Measurements from ENCODE around the gene LAMP5. TPM values are rescaled to one million over a fixed set of nuclear protein-coding genes. Genes with fewer than 3 reads are reported as not detected.

The LAMP5 gene
- total and polyA plus RNA-seq, 3 experiments from 2014 or later = not detected

GRCh38 chr20:9506280-9506821, 8.0 kb upstream of the LAMP5 start:
- Mint-ChIP-seq H3K27me3 (peaks cover 18 to 20% of the 10 kb centered on the region in 2 donors), H3K27ac (no peak overlapping the region)
- H3K27me3 ChIP-seq (ENCODE audit: insufficient read depth, low read length, poor library complexity, severe bottlenecking) = no peaks in the 10 kb centered on the region

DNA sequence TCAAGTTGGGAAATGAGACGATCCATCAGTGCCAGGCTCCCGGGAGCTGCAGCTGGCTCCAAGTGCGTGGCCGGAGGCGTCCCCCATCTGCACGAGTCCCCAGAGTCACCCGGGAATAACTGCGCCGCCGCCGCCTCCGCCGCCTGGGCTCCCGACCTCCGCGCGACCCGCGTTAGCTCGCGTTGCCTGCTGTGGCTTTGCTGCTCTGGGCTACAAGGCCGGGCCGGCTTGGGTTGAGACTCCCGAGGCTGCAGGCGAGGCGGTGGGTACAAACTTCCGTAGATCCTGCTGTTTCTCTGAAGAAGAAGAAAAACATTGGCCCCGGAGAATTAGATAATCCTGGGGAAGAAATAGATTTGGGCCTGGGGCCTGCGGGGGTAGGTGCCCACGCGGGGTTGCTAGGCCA, 7.4 kb upstream of the LAMP5 start:
- H3K9me3 Mint-ChIP-seq = peaks cover 0 to 8% (median 7%) of the 10 kb centered on the region in 5 donors
- Histone ChIP-seq H3K36me3 (ENCODE audit: insufficient read depth, low read length) (no peaks in the 10 kb centered on the region), H3K27me3 (ENCODE audit: insufficient read depth, low read length, poor library complexity, severe bottlenecking) (no peaks in the 10 kb centered on the region), H3K4me1 (ENCODE audit: insufficient read depth, low read length) (no peaks in the 10 kb centered on the region), H3K9me3 (ENCODE audit: low read length) (no peaks in the 10 kb centered on the region), H3K4me3 (ENCODE audit: low read length) (no peak overlapping the region), H3K27ac (ENCODE audit: low read depth, low read length) (no peak overlapping the region)
- ChIA-PET POLR2A (no interaction called here), CTCF (no interaction called here)
- H3K4me3 Mint-ChIP-seq = no peak overlapping the region
- DNase-seq = no peak
- H3K4me1 Mint-ChIP-seq = no peaks in the 10 kb centered on the region
- no peak overlapping the region for H3K27ac Mint-ChIP-seq
- peaks cover 18 to 20% of the 10 kb centered on the region in 2 donors for H3K27me3 Mint-ChIP-seq
- no peaks in the 10 kb centered on the region for H3K36me3 Mint-ChIP-seq

More at GRCh38 chr20:9506280-9506821, 8.0 kb upstream of the LAMP5 start:
- H3K36me3 ChIP-seq (ENCODE audit: insufficient read depth, low read length) = no peaks in the 10 kb centered on the region
- Mint-ChIP-seq H3K4me3 (no peak overlapping the region), H3K4me1 (no peaks in the 10 kb centered on the region), H3K36me3 (no peaks in the 10 kb centered on the region), H3K9me3 (peaks cover 0 to 8% (median 7%) of the 10 kb centered on the region in 5 donors)
- H3K9me3 ChIP-seq (ENCODE audit: low read length) = no peaks in the 10 kb centered on the region
- DNase-seq = no peak
- ChIA-PET CTCF (no interaction called here), POLR2A (no interaction called here)
- H3K4me3 ChIP-seq (ENCODE audit: low read length) = no peak overlapping the region
- H3K27ac ChIP-seq (ENCODE audit: low read depth, low read length) = no peak overlapping the region
- H3K4me1 ChIP-seq (ENCODE audit: insufficient read depth, low read length) = no peaks in the 10 kb centered on the region

GRCh38 chr20:9507544-9508239, 6.7 kb upstream of the LAMP5 start:
- DNase-seq = no peak
- CTCF ChIA-PET = no interaction called here
- no peaks in the 10 kb centered on the region for H3K9me3 ChIP-seq (ENCODE audit: low read length)
- no peaks in the 10 kb centered on the region for H3K36me3 ChIP-seq (ENCODE audit: insufficient read depth, low read length)
- POLR2A ChIA-PET = no interaction called here
- no peaks in the 10 kb centered on the region for H3K27me3 ChIP-seq (ENCODE audit: insufficient read depth, low read length, poor library complexity, severe bottlenecking)
- Mint-ChIP-seq H3K36me3 (no peaks in the 10 kb centered on the region), H3K9me3 (peaks cover 0 to 11% (median 7%) of the 10 kb centered on the region in 5 donors), H3K27ac (no peak overlapping the region), H3K4me3 (no peak overlapping the region), H3K27me3 (peaks cover 22 to 25% of the 10 kb centered on the region in 2 donors), H3K4me1 (no peaks in the 10 kb centered on the region)
- H3K4me3 ChIP-seq (ENCODE audit: low read length) = no peak overlapping the region
- no peak overlapping the region for H3K27ac ChIP-seq (ENCODE audit: low read depth, low read length)
- no peaks in the 10 kb centered on the region for H3K4me1 ChIP-seq (ENCODE audit: insufficient read depth, low read length)

GRCh38 chr20:9508240-9508661, 6.1 kb upstream of the LAMP5 start:
- Histone ChIP-seq H3K36me3 (ENCODE audit: insufficient read depth, low read length) (no peaks in the 10 kb centered on the region), H3K4me1 (ENCODE audit: insufficient read depth, low read length) (no peaks in the 10 kb centered on the region), H3K4me3 (ENCODE audit: low read length) (no peak overlapping the region), H3K9me3 (ENCODE audit: low read length) (no peaks in the 10 kb centered on the region), H3K27ac (ENCODE audit: low read depth, low read length) (no peak overlapping the region), H3K27me3 (ENCODE audit: insufficient read depth, low read length, poor library complexity, severe bottlenecking) (no peaks in the 10 kb centered on the region)
- H3K9me3 Mint-ChIP-seq = peaks cover 0 to 11% (median 7%) of the 10 kb centered on the region in 5 donors
- POLR2A ChIA-PET = no interaction called here
- H3K27ac Mint-ChIP-seq = no peak overlapping the region
- H3K4me1 Mint-ChIP-seq = no peaks in the 10 kb centered on the region
- CTCF ChIA-PET = no interaction called here
- H3K27me3 Mint-ChIP-seq = peaks cover 22 to 27% of the 10 kb centered on the region in 2 donors
- H3K4me3 Mint-ChIP-seq = no peak overlapping the region
- DNase-seq = no peak
- H3K36me3 Mint-ChIP-seq = no peaks in the 10 kb centered on the region

DNA sequence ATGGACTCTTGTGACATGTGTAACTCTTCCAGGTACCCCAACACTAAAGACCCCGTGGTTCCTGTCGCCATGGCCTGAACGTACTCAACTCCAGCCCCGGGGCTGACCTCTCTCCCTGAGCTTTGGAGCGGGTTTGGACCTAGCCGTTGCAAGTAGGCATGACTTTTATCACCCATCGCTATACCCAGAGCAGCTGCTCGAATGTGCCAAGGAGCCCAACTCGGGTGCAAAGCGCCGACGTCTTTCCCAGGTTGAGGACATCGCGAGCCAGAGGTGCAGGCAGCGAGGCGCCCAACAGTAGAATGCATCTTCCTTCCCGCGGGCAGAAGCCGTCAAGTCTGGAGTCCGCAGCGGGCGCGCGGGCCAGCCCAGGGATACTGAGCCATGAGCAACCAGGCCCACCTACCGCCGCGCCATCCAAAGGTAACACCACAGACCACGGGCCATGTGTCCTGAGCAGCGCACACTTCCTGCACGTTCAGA, 5.7 kb upstream of the LAMP5 start:
- H3K4me1 ChIP-seq (ENCODE audit: insufficient read depth, low read length) = no peaks in the 10 kb centered on the region
- Mint-ChIP-seq H3K36me3 (no peaks in the 10 kb centered on the region), H3K9me3 (peaks cover 0 to 8% (median 7%) of the 10 kb centered on the region in 5 donors), H3K27ac (no peak overlapping the region), H3K4me1 (no peaks in the 10 kb centered on the region), H3K27me3 (peaks cover 23 to 28% of the 10 kb centered on the region in 2 donors), H3K4me3 (no peak overlapping the region)
- no peaks in the 10 kb centered on the region for H3K36me3 ChIP-seq (ENCODE audit: insufficient read depth, low read length)
- no peaks in the 10 kb centered on the region for H3K9me3 ChIP-seq (ENCODE audit: low read length)
- no peak for DNase-seq
- H3K4me3 ChIP-seq (ENCODE audit: low read length) = no peak overlapping the region
- POLR2A ChIA-PET = no interaction called here
- CTCF ChIA-PET = no interaction called here
- H3K27me3 ChIP-seq (ENCODE audit: insufficient read depth, low read length, poor library complexity, severe bottlenecking) = no peaks in the 10 kb centered on the region
- H3K27ac ChIP-seq (ENCODE audit: low read depth, low read length) = no peak overlapping the region

- H3K4me1 Mint-ChIP-seq = no peaks in the 10 kb centered on the region
- Histone ChIP-seq H3K36me3 (ENCODE audit: insufficient read depth, low read length) (no peaks in the 10 kb centered on the region), H3K27ac (ENCODE audit: low read depth, low read length) (no peak overlapping the region), H3K9me3 (ENCODE audit: low read length) (no peaks in the 10 kb centered on the region), H3K4me3 (ENCODE audit: low read length) (no peak overlapping the region), H3K27me3 (ENCODE audit: insufficient read depth, low read length, poor library complexity, severe bottlenecking) (no peaks in the 10 kb centered on the region), H3K4me1 (ENCODE audit: insufficient read depth, low read length) (no peaks in the 10 kb centered on the region)
- H3K9me3 Mint-ChIP-seq = peaks cover 0 to 8% (median 6%) of the 10 kb centered on the region in 5 donors
- no peaks in the 10 kb centered on the region for H3K36me3 Mint-ChIP-seq
- ChIA-PET POLR2A (no interaction called here), CTCF (no interaction called here)
- H3K4me3 Mint-ChIP-seq = no peak overlapping the region
- no peak for DNase-seq
- no peak overlapping the region for H3K27ac Mint-ChIP-seq
- H3K27me3 Mint-ChIP-seq = peaks cover 28 to 33% of the 10 kb centered on the region in 2 donors
These were observed 5.1 kb upstream of the LAMP5 start for GRCh38 chr20:9509246-9509645.

DNA sequence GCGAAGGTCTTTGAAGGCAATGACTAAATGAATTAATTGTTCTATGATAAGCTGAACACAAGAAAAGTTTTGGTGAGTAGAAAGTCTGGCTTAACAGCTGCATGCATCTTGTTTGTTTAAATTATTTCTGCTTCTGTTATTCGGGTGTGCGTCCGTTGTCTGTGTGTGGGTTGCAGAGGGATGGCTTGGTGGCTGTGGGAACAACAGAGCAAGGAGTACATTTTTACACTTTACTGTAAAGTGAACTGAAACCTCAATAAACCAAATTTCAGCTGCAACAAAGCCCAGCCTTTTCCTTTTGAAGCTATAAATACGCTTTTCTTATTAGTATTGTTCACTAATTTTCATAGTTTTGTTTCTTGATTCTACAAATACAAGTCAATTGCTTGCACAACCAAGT, 3.5 kb upstream of the LAMP5 start:
- peaks cover 0 to 12% (median 6%) of the 10 kb centered on the region in 5 donors for H3K9me3 Mint-ChIP-seq
- H3K36me3 Mint-ChIP-seq = no peaks in the 10 kb centered on the region
- DNase-seq = no peak
- Histone ChIP-seq H3K9me3 (ENCODE audit: low read length) (no peaks in the 10 kb centered on the region), H3K4me3 (ENCODE audit: low read length) (no peak overlapping the region), H3K36me3 (ENCODE audit: insufficient read depth, low read length) (no peaks in the 10 kb centered on the region), H3K27me3 (ENCODE audit: insufficient read depth, low read length, poor library complexity, severe bottlenecking) (no peaks in the 10 kb centered on the region), H3K4me1 (ENCODE audit: insufficient read depth, low read length) (no peaks in the 10 kb centered on the region), H3K27ac (ENCODE audit: low read depth, low read length) (no peak overlapping the region)
- no peak overlapping the region for H3K27ac Mint-ChIP-seq
- peaks cover 31 to 45% of the 10 kb centered on the region in 2 donors for H3K27me3 Mint-ChIP-seq
- H3K4me3 Mint-ChIP-seq = no peak overlapping the region
- ChIA-PET POLR2A (no interaction called here), CTCF (no interaction called here)
- no peaks in the 10 kb centered on the region for H3K4me1 Mint-ChIP-seq

GRCh38 chr20:9514072-9514460, 324 bp upstream of the LAMP5 start:
- H3K36me3 ChIP-seq (ENCODE audit: insufficient read depth, low read length) = no peaks in the 10 kb centered on the region
- no peaks in the 10 kb centered on the region for H3K27me3 ChIP-seq (ENCODE audit: insufficient read depth, low read length, poor library complexity, severe bottlenecking)
- POLR2A ChIA-PET = no interaction called here
- H3K9me3 Mint-ChIP-seq = peaks cover 0 to 19% (median 6%) of the 10 kb centered on the region in 5 donors
- H3K27ac ChIP-seq (ENCODE audit: low read depth, low read length) = no peak overlapping the region
- no peak overlapping the region for H3K4me3 ChIP-seq (ENCODE audit: low read length)
- H3K27ac Mint-ChIP-seq = no peak overlapping the region
- H3K36me3 Mint-ChIP-seq = no peaks in the 10 kb centered on the region
- CTCF ChIA-PET = no interaction called here
- H3K4me1 Mint-ChIP-seq = no peaks in the 10 kb centered on the region
- no peak for DNase-seq
- H3K4me3 Mint-ChIP-seq = no peak overlapping the region
- peaks cover 30 to 47% of the 10 kb centered on the region in 2 donors for H3K27me3 Mint-ChIP-seq
- no peaks in the 10 kb centered on the region for H3K4me1 ChIP-seq (ENCODE audit: insufficient read depth, low read length)
- H3K9me3 ChIP-seq (ENCODE audit: low read length) = no peaks in the 10 kb centered on the region

Data from CD8-positive, alpha-beta memory T cell (primary cell).